ENCODE measurements around the gene SLAMF7. TPM values are rescaled to one million over a fixed set of nuclear protein-coding genes. Genes with fewer than 3 reads are reported as not detected.

Gene SLAMF7
- total RNA-seq, 2 donors from 2014 or later: 4.9 to 7.0 TPM

GRCh38 chr1:160716013-160716412 lies 23.0 kb upstream of the SLAMF7 start:
- Histone ChIP-seq H3K9me3 (no peaks in the 10 kb centered on the region), H3K4me3 (no peak overlapping the region), H3K36me3 (no peaks in the 10 kb centered on the region), H3K4me1 (no peaks in the 10 kb centered on the region), H3K27me3 (no peaks in the 10 kb centered on the region), H3K9ac (ENCODE audit: low read depth in 2 of 2, low read length in 2 of 2) (no peak overlapping the region), H3K27ac (no peak overlapping the region)
- intact Hi-C loops (cut with DNase I): no loop called here
- no peak for DNase-seq
- TF ChIP-seq CTCF (IDR thresholded peaks at IDR 0.05): no peak

GRCh38 chr1:160717306-160717705 lies 21.7 kb upstream of the SLAMF7 start:
- DNase-seq: no peak
- no peak overlapping the region for H3K9ac ChIP-seq (ENCODE audit: low read depth in 2 of 2, low read length in 2 of 2)
- H3K27me3 ChIP-seq: no peaks in the 10 kb centered on the region
- H3K4me3 ChIP-seq: no peak overlapping the region
- intact Hi-C loops (cut with DNase I): no loop called here
- H3K27ac ChIP-seq: no peak overlapping the region
- no peaks in the 10 kb centered on the region for H3K36me3 ChIP-seq
- TF ChIP-seq CTCF (IDR thresholded peaks at IDR 0.05): no peak
- H3K4me1 ChIP-seq: no peaks in the 10 kb centered on the region
- no peaks in the 10 kb centered on the region for H3K9me3 ChIP-seq

- Histone ChIP-seq H3K36me3 (no peaks in the 10 kb centered on the region), H3K27ac (no peak overlapping the region), H3K9me3 (no peaks in the 10 kb centered on the region), H3K27me3 (no peaks in the 10 kb centered on the region), H3K4me1 (no peaks in the 10 kb centered on the region), H3K4me3 (no peak overlapping the region), H3K9ac (ENCODE audit: low read depth in 2 of 2, low read length in 2 of 2) (no peak overlapping the region)
- TF ChIP-seq CTCF (IDR thresholded peaks at IDR 0.05): no peak
- intact Hi-C loops (cut with DNase I): no loop called here
- DNase-seq: no peak
Measured at GRCh38 chr1:160718210-160718609, 20.8 kb upstream of the SLAMF7 start.

- Histone ChIP-seq H3K4me3 (no peak overlapping the region), H3K4me1 (no peaks in the 10 kb centered on the region), H3K27ac (no peak overlapping the region), H3K36me3 (no peaks in the 10 kb centered on the region), H3K27me3 (no peaks in the 10 kb centered on the region), H3K9me3 (no peaks in the 10 kb centered on the region), H3K9ac (ENCODE audit: low read depth in 2 of 2, low read length in 2 of 2) (no peak overlapping the region)
- no peak for TF ChIP-seq CTCF (IDR thresholded peaks at IDR 0.05)
- no peak for DNase-seq
- intact Hi-C loops (cut with DNase I): no loop called here
Measured at GRCh38 chr1:160720356-160721085, 18.5 kb upstream of the SLAMF7 start.

- no peak for TF ChIP-seq CTCF (IDR thresholded peaks at IDR 0.05)
- intact Hi-C loops (cut with DNase I): no loop called here
- Histone ChIP-seq H3K27me3 (no peaks in the 10 kb centered on the region), H3K36me3 (no peaks in the 10 kb centered on the region), H3K4me3 (no peak overlapping the region), H3K4me1 (no peaks in the 10 kb centered on the region), H3K9me3 (no peaks in the 10 kb centered on the region), H3K27ac (no peak overlapping the region), H3K9ac (ENCODE audit: low read depth in 2 of 2, low read length in 2 of 2) (no peak overlapping the region)
- DNase-seq: no peak
Measured at GRCh38 chr1:160721473-160721872, 17.6 kb upstream of the SLAMF7 start.

All from colonic mucosa (tissue), 4 donors.